ENCODE measurements around the gene OR52E8.

The OR52E8 gene

DNA sequence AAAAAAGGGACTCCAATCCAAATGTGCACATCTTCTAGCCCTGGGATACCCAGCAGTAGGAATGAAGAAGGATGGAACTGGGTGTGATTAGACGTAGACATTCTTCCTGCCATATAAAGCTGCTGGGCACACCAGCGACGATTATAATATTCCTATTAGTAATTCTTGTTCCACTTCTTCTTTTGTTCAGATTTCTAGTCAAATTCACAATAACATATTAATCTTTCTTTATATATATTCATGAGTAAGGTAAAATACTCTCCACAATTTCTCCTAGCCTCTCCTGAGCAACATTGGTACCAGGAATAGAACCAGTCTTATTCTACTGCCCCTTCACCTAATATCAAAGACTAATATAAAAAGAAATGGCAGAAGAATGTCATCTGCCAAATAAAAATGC lies at the start of gene OR52E8:
Gene OR52E8, minus strand, starts transcription at position 101 of the 400 bp plus-strand sequence. Its CDS starts 0 bp downstream, at position 101.
- DNase-seq (ENCODE audit: low read depth in 2 of 2, low spot score in 1 of 2), result no peak

DNA sequence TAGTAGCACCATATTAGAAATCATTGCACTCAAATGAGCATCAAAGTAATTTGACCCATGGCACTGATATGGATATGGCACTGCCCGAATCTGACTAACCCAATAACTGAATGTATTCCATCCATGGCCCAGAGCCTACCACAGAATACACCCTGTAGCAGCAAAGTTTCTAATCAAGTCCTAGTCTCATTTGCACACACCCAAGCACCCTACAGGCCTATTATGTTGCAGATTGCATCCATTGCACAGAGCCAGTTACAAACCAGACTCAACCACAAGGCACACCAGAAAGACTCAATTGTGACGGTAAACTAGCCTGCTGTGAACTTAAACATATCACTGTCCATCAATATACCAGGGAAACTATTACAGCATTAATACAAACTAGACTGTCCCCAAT lies 42.0 kb upstream of the OR52E8 start:
- no peak for DNase-seq (ENCODE audit: low read depth in 2 of 2, low spot score in 1 of 2)

DNA sequence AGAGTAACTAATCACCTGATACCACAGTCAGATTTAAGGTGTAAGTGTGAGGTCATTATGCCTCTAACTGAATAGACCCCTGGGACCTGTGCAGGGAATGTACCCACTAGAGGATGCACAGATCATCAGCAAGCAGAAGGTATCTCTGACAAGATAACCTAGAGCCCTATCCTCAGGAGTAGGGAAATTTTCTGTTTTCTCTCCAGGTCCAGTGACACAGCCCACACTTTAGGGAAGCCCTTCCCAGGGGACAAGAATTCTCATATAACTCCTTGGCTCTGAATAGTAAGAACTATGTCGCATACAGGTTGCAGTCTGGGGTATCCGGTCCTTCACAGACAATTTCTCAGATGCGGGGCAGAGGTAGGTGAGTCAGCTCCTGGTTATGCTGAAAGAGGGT lies 35.4 kb upstream of the OR52E8 start, which contains the start of gene OR52E5:
Gene OR52E5, plus strand, starts transcription at position 301 of the 400 bp plus-strand sequence. CDS start 7,569 bp downstream, outside the sequence.
- no peak for DNase-seq (ENCODE audit: low read depth in 2 of 2, low spot score in 1 of 2)

DNA sequence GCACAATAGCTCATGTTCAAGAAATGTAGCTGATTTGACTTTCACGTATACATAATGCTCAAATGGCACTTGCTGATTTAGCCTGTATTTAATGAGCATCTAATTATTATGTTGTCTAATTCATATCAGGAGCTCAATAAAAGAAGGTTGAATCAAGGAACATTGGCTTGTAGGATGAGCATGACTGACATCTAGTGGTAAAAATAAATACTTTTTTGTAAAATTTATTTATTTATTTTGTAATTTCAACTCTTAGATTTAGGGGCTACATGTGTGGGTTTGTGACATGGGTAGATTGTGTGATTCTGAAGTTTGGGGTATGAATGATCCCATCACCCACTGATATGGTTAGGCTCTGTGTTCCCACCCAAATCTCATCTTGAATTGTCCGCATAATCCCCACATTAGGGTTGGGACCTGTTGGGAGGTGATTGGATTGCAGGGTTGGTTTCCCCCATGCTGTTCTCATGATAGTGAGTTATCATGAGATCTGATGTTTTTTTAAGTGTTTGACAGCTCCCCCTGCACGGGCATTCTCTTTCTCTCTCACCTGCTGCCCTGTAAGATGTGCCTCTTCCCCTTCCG lies 33.8 kb upstream of the OR52E8 start:
- no peak for DNase-seq (ENCODE audit: low read depth in 2 of 2, low spot score in 1 of 2)

DNA sequence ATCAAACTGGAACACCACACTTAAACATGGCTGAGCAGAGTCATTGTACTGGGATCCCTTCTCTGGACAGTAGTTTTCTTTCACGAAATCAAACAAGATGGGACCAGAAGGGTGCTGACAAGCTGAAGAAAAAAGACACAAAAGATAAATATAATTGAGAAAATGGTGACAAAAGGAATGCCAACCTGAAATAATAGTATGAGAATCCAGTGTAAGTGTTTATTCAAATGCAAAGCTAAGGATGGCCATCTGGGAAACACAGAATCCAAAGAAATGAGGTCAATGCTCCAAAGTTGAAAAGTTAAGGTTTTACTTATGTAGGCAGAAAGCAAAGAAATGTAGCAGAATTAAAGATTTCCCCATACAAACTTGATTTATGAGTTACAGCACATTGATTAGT lies 30.2 kb upstream of the OR52E8 start:
- no peak for DNase-seq (ENCODE audit: low read depth in 2 of 2, low spot score in 1 of 2)

DNA sequence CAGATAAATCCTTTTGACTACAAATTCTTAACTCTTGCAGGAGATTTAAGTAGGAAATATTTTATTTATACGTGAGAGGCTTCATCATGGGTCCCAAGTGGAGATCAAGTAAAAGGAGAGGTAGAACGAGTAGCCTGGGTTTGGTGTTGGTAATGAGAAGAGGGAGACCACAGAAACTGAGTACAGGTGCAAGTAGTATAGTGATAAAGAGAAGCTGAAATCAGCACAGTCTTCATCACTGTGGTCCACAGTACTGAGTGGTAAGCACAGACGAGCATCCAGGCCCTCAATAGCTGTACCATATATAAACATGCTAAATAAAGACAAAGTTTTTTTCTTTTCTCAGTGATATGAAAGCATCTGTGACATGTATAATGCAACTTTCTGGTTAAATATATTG lies 29.7 kb upstream of the OR52E8 start:
- DNase-seq (ENCODE audit: low read depth in 2 of 2, low spot score in 1 of 2), result no peak

DNA sequence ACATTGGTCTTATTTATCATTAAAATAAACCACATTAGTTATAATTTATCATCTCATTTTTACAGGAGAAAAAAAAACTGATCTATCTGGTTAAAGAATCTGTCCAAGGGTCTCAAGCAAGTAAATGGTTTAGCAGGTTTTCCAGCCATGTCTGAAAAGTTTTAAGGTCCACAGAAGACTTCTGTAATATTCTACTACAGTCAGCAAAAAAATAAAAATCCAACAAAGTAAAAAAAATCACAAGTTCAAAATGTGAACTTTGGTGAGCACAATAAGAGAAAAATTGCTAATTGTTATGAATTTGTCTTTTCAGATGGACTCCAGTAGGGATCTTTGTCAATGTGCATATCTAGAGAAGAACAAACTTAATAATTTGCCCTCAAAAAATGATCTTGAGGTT lies 24.3 kb upstream of the OR52E8 start:
- DNase-seq (ENCODE audit: low read depth in 2 of 2, low spot score in 1 of 2), result no peak

DNA sequence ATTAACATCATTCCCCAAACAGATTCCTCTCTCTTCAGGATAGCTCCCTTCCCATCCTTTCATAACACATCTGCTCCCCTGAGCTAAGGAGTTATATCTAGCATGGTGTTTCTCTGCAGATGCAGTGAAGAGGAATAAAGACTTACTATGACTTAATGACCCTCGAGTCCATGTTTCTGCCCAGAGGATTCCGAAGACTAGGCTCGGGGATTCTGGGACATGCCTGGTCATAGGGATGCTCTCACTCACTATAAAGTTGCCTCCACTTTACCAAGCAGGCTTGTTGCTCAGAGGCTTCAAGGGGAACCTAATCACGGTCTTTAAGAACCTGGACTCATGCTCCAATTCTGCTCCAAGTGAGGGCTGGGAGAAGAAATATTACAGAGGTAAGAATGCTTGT lies 22.8 kb upstream of the OR52E8 start, which contains the start of gene OR52E4:
Gene OR52E4, plus strand, starts transcription at position 301 of the 400 bp plus-strand sequence. CDS start 3,664 bp downstream, outside the sequence.
- DNase-seq (ENCODE audit: low read depth in 2 of 2, low spot score in 1 of 2), result no peak

DNA sequence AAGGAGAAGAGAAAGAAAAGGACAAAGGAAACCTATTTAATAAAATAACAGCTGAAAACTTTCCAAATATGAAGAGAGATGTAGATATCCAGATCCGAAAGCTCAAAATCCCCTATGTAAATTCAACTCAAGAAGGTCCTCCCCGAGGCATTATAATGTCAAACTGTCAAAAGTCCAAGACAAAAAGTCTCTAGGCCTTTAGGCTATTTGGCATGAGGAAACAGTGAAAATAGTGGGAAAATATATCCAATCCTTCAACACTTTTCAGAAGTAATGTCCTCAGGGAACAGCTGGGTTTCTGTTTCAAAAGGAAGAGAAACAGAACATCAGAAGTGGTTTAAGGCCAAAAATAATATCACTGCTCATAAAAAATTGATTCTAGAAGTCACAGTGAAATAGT lies 21.1 kb upstream of the OR52E8 start:
- no peak for DNase-seq (ENCODE audit: low read depth in 2 of 2, low spot score in 1 of 2)

DNA sequence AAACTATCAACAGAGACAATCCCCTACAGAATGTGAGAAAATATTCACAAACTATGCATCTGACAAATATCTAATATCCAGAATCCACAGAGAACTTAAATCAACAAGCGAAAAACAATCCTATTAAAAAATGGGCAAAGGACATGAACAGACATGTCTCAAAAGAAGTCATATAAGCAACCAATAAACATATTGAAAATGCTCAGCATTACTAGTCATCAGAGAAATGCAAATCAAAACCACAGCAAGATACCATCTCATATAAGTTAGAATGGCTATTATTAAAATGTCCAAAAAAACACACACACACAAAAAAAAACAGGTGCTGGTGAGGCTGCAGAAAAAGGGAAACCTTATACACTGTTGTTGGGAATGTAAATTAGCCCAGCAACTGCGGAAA lies 8.3 kb upstream of the OR52E8 start:
- DNase-seq (ENCODE audit: low read depth in 2 of 2, low spot score in 1 of 2), result no peak

DNA sequence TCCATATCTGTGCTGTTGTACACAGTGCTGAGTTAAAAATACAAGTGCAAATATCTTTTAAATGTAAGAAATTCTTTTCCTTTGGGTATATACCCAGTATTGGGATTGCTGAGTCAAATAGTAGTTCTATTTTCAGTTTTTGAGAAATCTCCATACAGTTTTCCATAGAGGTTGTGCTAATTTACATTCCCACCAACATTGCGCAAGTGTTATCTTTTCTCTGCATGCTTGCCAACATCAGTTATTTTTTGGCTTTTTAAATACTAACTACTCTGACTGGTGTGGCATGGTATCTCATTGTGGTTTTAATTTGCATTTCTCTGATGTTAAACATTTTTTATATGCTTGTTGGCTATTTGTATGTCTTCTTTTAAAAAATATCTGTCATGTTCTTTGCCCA lies 6.5 kb downstream of the OR52E8 start:
- DNase-seq (ENCODE audit: low read depth in 2 of 2, low spot score in 1 of 2), result no peak

DNA sequence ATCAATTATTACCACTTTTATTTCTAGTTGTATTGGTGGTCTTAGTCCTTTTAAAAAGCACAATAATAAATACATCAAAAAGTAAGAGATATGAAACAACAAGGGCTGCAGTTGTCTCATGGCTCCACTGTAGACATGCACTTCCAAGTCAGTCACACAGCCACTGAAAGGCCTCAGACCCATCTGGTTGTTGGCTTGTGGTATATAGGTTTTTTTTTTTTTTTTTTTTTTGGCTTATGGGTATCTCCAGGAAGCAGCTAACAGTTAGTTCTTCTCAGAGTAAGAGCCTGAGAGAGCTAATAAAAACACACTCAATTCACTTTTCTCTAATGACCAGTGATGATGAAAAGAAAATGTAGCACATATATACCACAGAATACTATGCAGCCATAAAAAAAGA lies 9.8 kb downstream of the OR52E8 start:
- DNase-seq (ENCODE audit: low read depth in 2 of 2, low spot score in 1 of 2), result no peak

DNA sequence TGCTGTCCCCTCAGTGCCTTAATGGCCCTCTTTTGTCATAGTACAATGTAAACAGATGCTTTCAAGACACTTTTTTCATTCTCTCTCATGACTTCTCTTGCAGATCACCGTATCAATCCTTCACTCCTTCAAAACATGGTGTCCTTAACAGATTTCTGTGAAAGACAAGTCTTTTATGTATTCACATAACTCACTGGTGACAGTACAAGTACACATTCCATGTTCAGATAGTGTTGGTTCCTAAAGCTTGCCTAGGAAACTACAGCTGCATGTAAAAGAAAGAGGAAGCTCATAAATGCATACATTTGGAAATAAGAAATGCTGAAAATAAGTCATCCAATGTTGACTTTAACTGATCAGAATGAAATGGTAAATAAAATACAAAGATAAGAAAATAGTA lies 10.8 kb downstream of the OR52E8 start:
- no peak for DNase-seq (ENCODE audit: low read depth in 2 of 2, low spot score in 1 of 2)

DNA sequence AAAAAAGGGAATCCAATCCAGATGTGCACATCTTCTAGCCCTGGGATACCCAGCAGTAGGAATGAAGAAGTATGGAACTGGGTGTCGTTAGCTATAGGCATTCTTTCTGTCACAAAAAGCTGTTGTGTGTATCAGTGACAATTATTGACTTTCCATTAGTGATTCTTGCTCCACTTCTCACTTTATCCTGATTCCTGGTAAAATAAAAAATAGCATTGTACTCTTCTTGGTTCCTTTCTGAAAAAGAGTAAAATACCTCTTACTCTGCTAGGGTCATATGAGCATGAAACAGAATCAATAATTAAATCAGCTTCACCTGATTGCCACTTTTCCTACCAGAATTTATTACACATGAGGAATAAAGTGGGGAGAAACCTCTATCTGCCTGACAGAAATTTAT lies 15.7 kb downstream of the OR52E8 start, which contains the start of gene OR52E6:
Gene OR52E6, minus strand, starts transcription at position 101 of the 400 bp plus-strand sequence. Its CDS starts 0 bp downstream, at position 101.
- DNase-seq (ENCODE audit: low read depth in 2 of 2, low spot score in 1 of 2), result no peak

DNA sequence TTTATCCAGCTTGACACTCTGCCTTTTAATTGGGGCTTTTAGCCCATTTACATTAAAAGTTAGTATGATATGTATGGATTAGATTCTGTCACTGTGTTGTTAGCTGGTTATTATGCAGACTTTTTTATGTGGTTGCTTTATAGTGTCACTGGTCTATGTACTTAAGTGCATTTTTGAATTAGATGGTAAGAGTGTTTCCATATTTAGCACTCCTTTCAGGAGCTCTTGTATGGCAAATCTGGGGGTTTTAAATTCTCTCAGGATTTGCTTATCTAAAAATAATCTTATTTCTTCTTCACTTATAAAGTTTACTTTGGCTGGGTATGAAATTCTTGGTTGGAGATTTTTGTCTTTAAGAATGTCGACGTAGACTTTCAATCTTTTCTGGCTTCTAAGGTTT lies 19.8 kb downstream of the OR52E8 start:
- DNase-seq (ENCODE audit: low read depth in 2 of 2, low spot score in 1 of 2), result no peak

DNA sequence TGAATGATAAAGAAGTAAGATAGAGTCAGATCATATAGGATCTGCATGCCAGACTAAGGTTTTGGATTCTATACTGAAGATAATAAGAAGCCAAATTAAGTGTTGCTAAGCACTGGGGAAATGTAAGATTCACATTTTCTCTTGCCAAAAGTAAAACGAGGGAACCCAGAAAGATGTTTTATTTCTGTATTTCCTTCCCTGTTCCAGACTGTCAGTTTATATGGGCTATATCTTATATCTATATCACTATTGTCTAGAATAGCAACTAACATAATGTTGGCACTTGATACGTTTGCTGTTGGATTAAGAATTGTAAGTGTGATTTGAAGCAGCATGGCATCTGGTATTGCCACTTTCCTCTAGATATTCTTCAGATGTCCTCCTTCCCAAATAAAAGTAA lies 24.0 kb downstream of the OR52E8 start:
- no peak for DNase-seq (ENCODE audit: low read depth in 2 of 2, low spot score in 1 of 2)

DNA sequence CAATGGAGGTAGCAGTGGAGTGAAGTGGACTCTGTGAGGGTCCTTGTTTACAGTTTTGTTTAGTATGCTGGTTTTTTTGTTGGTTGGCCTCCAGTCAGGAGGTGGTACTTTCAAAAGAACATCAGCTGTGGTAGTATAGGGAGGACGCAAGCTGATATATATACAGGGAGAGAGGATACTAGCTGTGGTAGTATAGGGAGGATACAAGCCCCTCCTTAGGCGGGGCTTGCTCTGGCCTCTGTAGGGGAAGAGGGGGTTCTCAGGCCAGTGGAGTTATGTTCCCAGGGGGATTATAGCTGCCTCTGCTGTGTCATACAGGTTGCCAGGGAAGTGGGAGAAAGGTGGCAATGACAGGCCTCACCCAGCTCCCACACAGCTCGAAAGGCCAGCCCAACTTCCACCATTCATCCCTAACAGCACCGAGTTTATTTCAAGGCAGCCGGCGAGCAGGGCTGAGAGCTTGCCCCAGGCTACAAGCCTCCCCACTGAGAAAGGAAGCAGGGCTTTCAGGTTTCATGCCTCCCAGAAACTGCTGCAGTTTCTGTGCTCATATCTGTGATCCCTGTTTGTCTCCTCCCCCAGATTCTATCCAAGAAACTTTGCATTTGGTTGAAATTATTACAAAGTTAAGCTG lies 26.2 kb downstream of the OR52E8 start:
- no peak for DNase-seq (ENCODE audit: low read depth in 2 of 2, low spot score in 1 of 2)

DNA sequence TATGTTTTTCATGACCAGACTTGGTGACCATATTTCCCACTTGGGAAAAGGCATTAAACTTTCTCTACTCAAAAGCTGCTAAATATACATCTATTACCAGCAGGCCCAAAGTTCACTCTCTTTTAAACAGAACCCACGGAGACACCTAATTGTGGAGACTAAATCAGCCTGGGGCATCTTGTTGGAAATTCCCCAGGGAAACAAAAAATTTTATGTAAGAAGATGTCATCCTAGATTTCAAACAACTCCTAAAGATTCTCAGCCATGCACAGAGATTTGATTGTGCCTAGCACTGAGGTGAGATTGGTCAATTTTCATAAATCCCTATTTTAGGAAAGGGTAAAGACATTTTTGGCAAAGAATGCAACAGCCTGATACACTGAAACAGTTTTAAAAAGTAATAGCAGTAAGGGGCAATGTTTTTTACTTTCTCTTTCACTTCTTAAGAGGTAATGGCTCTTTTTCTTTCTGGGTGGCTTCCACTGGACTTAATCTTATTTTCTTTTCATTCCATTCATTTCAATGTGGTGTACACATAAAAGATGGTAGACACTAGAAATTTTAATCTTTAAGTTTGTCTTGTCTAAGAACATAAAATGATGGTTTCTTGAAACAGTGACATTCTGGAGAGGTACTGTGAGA lies 39.1 kb downstream of the OR52E8 start:
- DNase-seq (ENCODE audit: low read depth in 2 of 2, low spot score in 1 of 2), result no peak

DNA sequence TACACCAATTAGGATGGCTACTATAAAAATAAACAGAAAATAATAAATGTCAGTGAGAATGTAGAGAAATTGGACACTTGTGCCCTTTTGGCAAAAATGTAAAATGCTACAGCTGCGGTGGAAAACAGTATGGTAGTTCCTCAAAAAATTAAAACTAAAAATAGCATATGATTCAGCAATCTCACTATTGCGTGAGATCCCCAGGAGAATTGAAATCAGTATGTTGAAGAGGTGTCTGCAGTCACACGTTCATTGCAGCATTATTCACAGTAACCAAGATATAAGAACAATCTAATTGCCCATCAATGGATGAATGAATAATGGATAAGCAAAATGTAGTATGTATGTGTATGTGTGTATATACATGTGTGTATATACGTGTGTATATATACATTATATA lies 42.0 kb downstream of the OR52E8 start:
- no peak for DNase-seq (ENCODE audit: low read depth in 2 of 2, low spot score in 1 of 2)

DNA sequence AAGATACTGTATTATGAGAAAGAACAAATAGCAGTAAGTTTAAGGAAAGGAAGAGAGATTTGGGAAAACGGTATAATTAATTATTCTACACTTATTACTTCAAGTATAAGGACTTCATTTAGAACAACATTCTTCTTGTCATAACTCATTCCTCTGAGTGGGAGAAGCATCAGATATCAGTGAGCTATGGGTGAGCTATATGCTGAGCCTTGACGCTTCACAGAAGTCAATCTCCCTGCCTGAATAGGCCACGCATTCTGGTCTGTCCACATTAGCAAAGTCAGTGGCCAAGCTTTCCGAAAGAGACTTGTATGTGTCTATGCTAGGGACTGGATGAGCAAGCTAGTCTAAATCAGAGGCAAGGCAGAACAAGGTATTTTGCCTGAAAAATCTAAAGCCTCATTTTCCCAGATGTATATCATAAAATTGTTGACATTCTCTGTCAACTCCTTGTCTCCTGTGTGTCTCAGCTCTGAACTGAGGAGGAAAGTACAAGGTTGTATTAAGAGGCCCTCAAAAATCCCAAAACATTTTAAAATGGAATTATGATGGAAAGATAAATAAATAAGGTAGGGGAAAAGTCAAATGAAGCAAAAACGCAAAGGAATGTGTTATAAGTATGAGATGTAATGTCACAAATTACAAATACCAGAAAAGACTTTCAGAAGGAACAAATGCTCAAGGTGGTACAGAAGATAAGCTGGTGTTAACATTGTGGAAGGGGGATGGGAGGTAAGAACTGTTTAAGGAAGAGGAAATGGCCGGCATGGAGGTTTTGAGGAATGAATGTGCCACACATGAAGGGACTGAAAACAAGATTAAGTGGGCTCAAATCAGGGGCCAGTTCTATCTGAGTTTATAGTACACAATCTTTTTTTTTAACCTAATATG lies 47.3 kb downstream of the OR52E8 start:
- DNase-seq (ENCODE audit: low read depth in 2 of 2, low spot score in 1 of 2), result no peak

DNA sequence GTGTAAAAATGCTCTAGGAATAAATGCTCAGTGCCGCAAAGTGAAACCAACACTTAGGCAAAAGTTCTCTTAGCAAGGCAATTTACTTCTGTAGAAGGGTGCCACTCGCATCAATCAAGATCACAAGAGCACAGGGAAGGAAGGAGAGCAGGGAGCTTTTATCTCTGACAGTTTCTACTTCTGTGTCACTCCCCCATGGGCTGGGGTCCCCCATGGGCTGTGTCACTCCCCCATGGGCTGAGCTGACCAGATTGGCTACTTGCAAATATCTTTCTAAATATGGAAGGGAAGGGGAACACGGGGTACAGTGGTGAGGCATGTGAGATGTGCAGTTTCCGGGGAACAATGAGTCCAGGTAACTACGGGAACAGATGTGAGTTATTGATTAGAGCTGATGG lies 48.4 kb downstream of the OR52E8 start:
- no peak for DNase-seq (ENCODE audit: low read depth in 2 of 2, low spot score in 1 of 2)

Measured in stimulated activated CD8-positive, alpha-beta memory T cell treated with anti-CD3 and anti-CD28 coated beads, Interleukin-4, amount 100 ng/mL, for 4 hours (primary cell).